IMR-90 (cell line): ENCODE data around the gene TIMM21.

ENCODE experiments used
- BHLHE40 ChIP-seq: fragments of 150-350 bp; IDR thresholded peaks from 2 replicates; pipeline ENCODE4 v1.6.1; 2016; ENCODE audit warnings: mild to moderate bottlenecking, low read depth, low read length
- CEBPB ChIP-seq: IDR thresholded peaks from 2 replicates; pipeline ENCODE4 v1.6.1; 2012; ENCODE audit warnings: low read depth, low read length, improper control_type of control experiment
- CTCF ChIP-seq: conservative IDR thresholded peaks from 2 replicates; pipeline ENCODE4 v1.5.1; 2012; ENCODE audit warnings: mild to moderate bottlenecking, low read depth, low read length, improper control_type of control experiment
- ELK1 ChIP-seq: fragments of 150-350 bp; IDR thresholded peaks from 2 replicates; pipeline ENCODE4 v1.6.1; 2016; ENCODE audit warnings: low read depth, mild to moderate bottlenecking, low read length, moderate library complexity, borderline replicate concordance
- FOS ChIP-seq: fragments of 150-350 bp; IDR thresholded peaks from 2 replicates; pipeline ENCODE4 v1.6.1; 2016; ENCODE audit warnings: low read depth, low read length
- MAZ ChIP-seq: IDR thresholded peaks from 2 replicates; pipeline ENCODE4 v1.6.1; 2012; ENCODE audit warnings: low read depth, mild to moderate bottlenecking, low read length, improper control_type of control experiment, moderate library complexity, borderline replicate concordance
- MXI1 ChIP-seq: IDR thresholded peaks from 2 replicates; pipeline ENCODE4 v1.6.1; 2012; ENCODE audit warnings: low read depth, mild to moderate bottlenecking, low read length, moderate library complexity, borderline replicate concordance
- POLR2A ChIP-seq: IDR thresholded peaks from 2 replicates; pipeline ENCODE4 v1.6.1; 2012; ENCODE audit warnings: mild to moderate bottlenecking, low read depth, low read length
- RAD21 ChIP-seq: IDR thresholded peaks from 2 replicates; pipeline ENCODE4 v1.6.1; 2012; ENCODE audit warnings: low read length, improper control_type of control experiment
- RFX5 ChIP-seq: IDR thresholded peaks from 2 replicates; pipeline ENCODE4 v1.8.0; 2012; ENCODE audit warnings: low read depth, mild to moderate bottlenecking, low read length, moderate library complexity
- SMC3 ChIP-seq: fragments of 150-350 bp; IDR thresholded peaks from 2 replicates; pipeline ENCODE4 v1.6.1; 2016; ENCODE audit warnings: low read depth, mild to moderate bottlenecking, antibody characterized with exemption, low read length, moderate library complexity
- TF ChIP-seq, protein P1 (sequence below): fragments of 150-350 bp; IDR thresholded peaks from 2 replicates; pipeline ENCODE4 v1.6.1; 2017; ENCODE audit warnings: mild to moderate bottlenecking, antibody characterized with exemption, low read length, low read depth

DNA sequence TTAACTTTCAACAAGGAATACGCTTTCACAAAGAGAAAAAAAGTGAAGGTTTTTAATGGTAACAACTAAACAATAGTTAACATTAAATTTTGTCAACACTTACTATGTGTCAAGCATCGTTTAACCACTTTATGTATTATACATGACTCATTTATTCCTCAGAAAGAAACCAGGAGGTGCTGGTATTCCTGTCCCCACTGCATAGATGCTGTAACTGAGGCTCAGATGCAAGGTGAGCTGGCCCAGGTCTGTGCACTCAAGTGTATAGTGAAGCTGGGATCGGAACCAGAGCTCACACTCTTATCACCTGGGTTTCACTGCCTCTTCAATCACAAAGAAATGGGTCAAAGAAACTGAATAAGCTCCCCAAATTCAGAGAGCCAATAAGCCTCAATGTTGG, 17.2 kb upstream of the TIMM21 start:
- TF ChIP-seq CTCF (no peak), POLR2A (no peak), RFX5 (no peak), ELK1 (no peak), CEBPB (no peak), MXI1 (no peak), RAD21 (no peak), BHLHE40 (no peak), MAZ (no peak), SMC3 (no peak), FOS (no peak)
- TF ChIP-seq, protein P1, sequence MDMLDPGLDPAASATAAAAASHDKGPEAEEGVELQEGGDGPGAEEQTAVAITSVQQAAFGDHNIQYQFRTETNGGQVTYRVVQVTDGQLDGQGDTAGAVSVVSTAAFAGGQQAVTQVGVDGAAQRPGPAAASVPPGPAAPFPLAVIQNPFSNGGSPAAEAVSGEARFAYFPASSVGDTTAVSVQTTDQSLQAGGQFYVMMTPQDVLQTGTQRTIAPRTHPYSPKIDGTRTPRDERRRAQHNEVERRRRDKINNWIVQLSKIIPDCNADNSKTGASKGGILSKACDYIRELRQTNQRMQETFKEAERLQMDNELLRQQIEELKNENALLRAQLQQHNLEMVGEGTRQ = no peak
